Mesenchymal stem cell (in vitro differentiated cells and primary cell): ENCODE results near the gene HOXC5.

Experiments
- DNase-seq: peaks from one replicate; pipeline ENCODE4 v3.0.0-alpha.2; 2013
- H2AFZ ChIP-seq: one replicate; pipeline ENCODE4 v1.6.1; 2013; ENCODE audit warnings: low read depth, mild to moderate bottlenecking, control low read depth, inconsistent platforms, low read length, moderate library complexity
- H2AK5ac ChIP-seq: 2 replicates; pipeline ENCODE4 v1.6.1; 2013; ENCODE audit warnings: low read length, moderate library complexity, mild to moderate bottlenecking, inconsistent platforms; ENCODE audit not compliant: severe bottlenecking
- H2BK120ac ChIP-seq: one replicate; pipeline ENCODE4 v1.6.1; 2013; ENCODE audit warnings: low read depth, mild to moderate bottlenecking, inconsistent platforms, low read length, moderate library complexity
- H2BK12ac ChIP-seq, 2 experiments: one replicate each; pipeline ENCODE4 v1.6.1; 2013; ENCODE audit warnings: inconsistent platforms in 2 of 2, low read length in 2 of 2, mild to moderate bottlenecking in 2 of 2, moderate library complexity in 2 of 2, control low read depth in 1 of 2
- H2BK15ac ChIP-seq: one replicate; pipeline ENCODE4 v1.6.1; 2013; ENCODE audit warnings: mild to moderate bottlenecking, low read depth, inconsistent platforms; ENCODE audit not compliant: poor library complexity, severe bottlenecking
- H2BK5ac ChIP-seq: 2 replicates; pipeline ENCODE4 v1.6.1; 2013; ENCODE audit warnings: low read depth, mild to moderate bottlenecking, low read length, control low read depth, inconsistent platforms; ENCODE audit not compliant: poor library complexity, severe bottlenecking
- H3K14ac ChIP-seq, 2 experiments: one replicate each; pipeline ENCODE4 v1.6.1; 2013; ENCODE audit warnings: inconsistent platforms in 2 of 2, low read length in 2 of 2, control low read depth in 1 of 2, mild to moderate bottlenecking in 1 of 2, moderate library complexity in 1 of 2
- H3K18ac ChIP-seq, 2 experiments: one replicate each; pipeline ENCODE4 v1.6.1; 2013; ENCODE audit warnings: inconsistent platforms in 2 of 2, low read length in 2 of 2, control low read depth in 1 of 2, low read depth in 1 of 2, mild to moderate bottlenecking in 1 of 2
- H3K23ac ChIP-seq, 2 experiments: one replicate each; pipeline ENCODE4 v1.6.1; 2013; ENCODE audit warnings: inconsistent platforms in 2 of 2, low read length in 2 of 2, mild to moderate bottlenecking in 2 of 2, moderate library complexity in 2 of 2, control low read depth in 1 of 2
- H3K27ac ChIP-seq: 2 replicates; pipeline ENCODE4 v1.5.1; 2013; ENCODE audit warnings: mild to moderate bottlenecking, moderate library complexity, low read length, control low read depth, inconsistent platforms; ENCODE audit not compliant: poor library complexity, severe bottlenecking
- H3K27me3 ChIP-seq, 2 experiments: 2 replicates each; pipeline versions ENCODE4 v1.6.1 to v1.7.0; 2013; ENCODE audit warnings: low read length in 2 of 2, mild to moderate bottlenecking in 2 of 2, moderate library complexity in 2 of 2, control low read depth in 1 of 2, inconsistent platforms in 1 of 2; ENCODE audit not compliant: control insufficient read depth in 1 of 2, insufficient read depth in 1 of 2
- H3K36me3 ChIP-seq, 2 experiments: 2 replicates each; pipeline versions ENCODE4 v1.6.1 to v1.7.0; 2013; ENCODE audit warnings: low read length in 2 of 2, control low read depth in 1 of 2, inconsistent platforms in 1 of 2, low read depth in 1 of 2, mild to moderate bottlenecking in 1 of 2; ENCODE audit not compliant: insufficient read depth in 2 of 2, control insufficient read depth in 1 of 2
- H3K4ac ChIP-seq, 2 experiments: one replicate each; pipeline ENCODE4 v1.6.1; 2013; ENCODE audit warnings: inconsistent platforms in 2 of 2, low read length in 2 of 2, mild to moderate bottlenecking in 2 of 2, moderate library complexity in 2 of 2, control low read depth in 1 of 2, low read depth in 1 of 2
- H3K4me1 ChIP-seq: 2 replicates; pipeline ENCODE4 v1.6.1; 2013; ENCODE audit warnings: low read depth, low read length, control low read depth; ENCODE audit not compliant: control insufficient read depth, insufficient read depth
- H3K4me2 ChIP-seq: 2 replicates; pipeline ENCODE4 v1.6.1; 2013; ENCODE audit warnings: low read length, mild to moderate bottlenecking, inconsistent platforms; ENCODE audit not compliant: poor library complexity, severe bottlenecking
- H3K4me3 ChIP-seq, 2 experiments: 2 replicates each; pipeline versions ENCODE4 v1.5.1 to v1.7.0; 2013; ENCODE audit warnings: low read length in 2 of 2, mild to moderate bottlenecking in 2 of 2, control low read depth in 1 of 2, low read depth in 1 of 2; ENCODE audit not compliant: insufficient read depth in 1 of 2
- H3K79me1 ChIP-seq: replicated peaks from 2 replicates; pipeline ENCODE4 v1.6.1; 2013; ENCODE audit warnings: mild to moderate bottlenecking, control low read depth, low read length, inconsistent platforms; ENCODE audit not compliant: poor library complexity, severe bottlenecking
- H3K9ac ChIP-seq: 2 replicates; pipeline ENCODE4 v1.7.0; 2013; ENCODE audit warnings: mild to moderate bottlenecking, low read length, moderate library complexity
- H3K9me3 ChIP-seq: 2 replicates; pipeline ENCODE4 v1.7.0; 2013; ENCODE audit warnings: mild to moderate bottlenecking, low read length; ENCODE audit not compliant: control insufficient read depth
- H4K8ac ChIP-seq: one replicate; pipeline ENCODE4 v1.6.1; 2013; ENCODE audit warnings: inconsistent platforms, mild to moderate bottlenecking, low read length, moderate library complexity
- H4K91ac ChIP-seq: one replicate; pipeline ENCODE4 v1.6.1; 2013; ENCODE audit warnings: mild to moderate bottlenecking, low read length, inconsistent platforms
- WGBS: methylation state at CpG from one replicate; pipeline ENCODE4 v1.1.7; 2013; ENCODE audit warnings: mixed read lengths; 5-methylcytosine and 5-hydroxymethylcytosine counted together

HOXC5 gene

DNA sequence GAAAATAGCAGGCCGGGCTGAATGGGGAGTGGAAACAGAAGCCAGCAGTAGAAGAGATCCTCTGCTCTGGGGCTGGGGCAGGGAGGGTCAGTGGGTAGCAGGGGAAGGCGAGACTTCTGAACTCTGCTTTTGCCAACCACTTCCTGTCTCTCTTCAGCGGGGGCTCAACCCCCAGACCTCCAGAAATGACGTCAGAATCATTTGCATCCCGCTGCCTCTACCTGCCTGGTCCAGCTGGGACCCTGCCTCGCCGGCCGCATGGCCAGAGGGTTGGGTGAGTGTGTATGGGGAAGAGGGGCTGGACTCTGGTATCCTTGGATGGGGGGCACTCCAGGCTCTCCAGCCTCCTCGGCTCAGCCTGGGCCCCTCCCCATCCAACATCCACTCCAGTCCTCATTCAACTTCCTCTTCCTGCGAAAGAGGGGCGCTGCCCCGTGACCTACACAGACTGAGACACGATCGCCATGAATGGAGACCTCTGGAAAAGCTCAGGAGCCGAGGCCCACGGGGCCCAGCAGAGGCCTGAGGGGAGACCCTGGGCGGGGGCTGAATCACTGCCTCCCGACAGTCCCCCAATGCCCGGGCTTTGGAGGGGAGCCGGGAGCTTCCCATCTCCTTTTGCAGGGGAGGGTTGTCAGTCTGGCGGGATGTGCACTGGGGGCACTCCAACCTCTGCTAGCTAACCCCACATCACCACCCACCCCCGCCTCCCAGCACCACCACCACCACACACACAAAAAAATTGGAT is 20.3 kb downstream of the HOXC5 start:
- 22% methylated on average over 10 of the region's 22 CpGs for WGBS
- H3K9ac ChIP-seq: peak overlapping the region; percentile 89
- H3K4ac ChIP-seq: no peak overlapping the region
- no peak overlapping the region for H4K91ac ChIP-seq
- H2BK15ac ChIP-seq: no peak overlapping the region
- H2AFZ ChIP-seq: no peak overlapping the region
- no peak overlapping the region for H4K8ac ChIP-seq
- H3K4me3 ChIP-seq: peak overlapping the region in 1 of 2 experiments; percentile 66
- H3K9me3 ChIP-seq: no peaks in the 10 kb centered on the region
- H3K18ac ChIP-seq: no peak overlapping the region
- H2BK12ac ChIP-seq: no peak overlapping the region
- H3K14ac ChIP-seq: no peak overlapping the region
- no peak overlapping the region for H2BK120ac ChIP-seq
- H2AK5ac ChIP-seq: no peak overlapping the region
- H3K4me1 ChIP-seq: peaks cover 5% of the 10 kb centered on the region
- peaks cover 0 to 21% of the 10 kb centered on the region in 2 experiments for H3K27me3 ChIP-seq
- H3K27ac ChIP-seq: no peak overlapping the region
- no peak overlapping the region for H3K4me2 ChIP-seq
- H3K23ac ChIP-seq: no peak overlapping the region
- H3K36me3 ChIP-seq: peaks cover 21 to 34% of the 10 kb centered on the region in 2 experiments
- DNase-seq: no peak
- H2BK5ac ChIP-seq: no peak overlapping the region
- H3K79me1 ChIP-seq: peaks cover 38% of the 10 kb centered on the region

GRCh38 chr12:54053751-54054741 is 21.2 kb downstream of the HOXC5 start, which contains the start of gene HOXC4:
Gene HOXC4, plus strand, starts transcription at chr12:54053835. Its CDS starts 88 bp downstream, at chr12:54053923.
- H3K4ac ChIP-seq: no peak within 1 kb of the TSS
- no peak for DNase-seq
- H3K36me3 ChIP-seq: peaks cover 21 to 34% of the 10 kb centered on the region in 2 experiments
- no peak within 1 kb of the TSS for H3K27ac ChIP-seq
- H2AK5ac ChIP-seq: no peak within 1 kb of the TSS
- H4K91ac ChIP-seq: no peak within 1 kb of the TSS
- H3K9me3 ChIP-seq: no peaks in the 10 kb centered on the region
- peak within 1 kb of the TSS; percentile 89 for H3K9ac ChIP-seq
- H3K14ac ChIP-seq: no peak within 1 kb of the TSS
- peaks cover 36% of the 10 kb centered on the region for H3K79me1 ChIP-seq
- no peak within 1 kb of the TSS for H4K8ac ChIP-seq
- H3K18ac ChIP-seq: no peak within 1 kb of the TSS
- H3K4me3 ChIP-seq: peak within 1 kb of the TSS in 1 of 2 experiments; percentile 66
- no peak within 1 kb of the TSS for H2BK12ac ChIP-seq
- peaks cover 0 to 18% of the 10 kb centered on the region in 2 experiments for H3K27me3 ChIP-seq
- H2BK120ac ChIP-seq: no peak within 1 kb of the TSS
- H3K4me1 ChIP-seq: peaks cover 5% of the 10 kb centered on the region
- WGBS: 16% methylated on average over 46 of the region's 52 CpGs
- no peak within 1 kb of the TSS for H3K4me2 ChIP-seq
- no peak within 1 kb of the TSS for H2BK15ac ChIP-seq
- no peak within 1 kb of the TSS for H2AFZ ChIP-seq
- no peak within 1 kb of the TSS for H3K23ac ChIP-seq
- no peak within 1 kb of the TSS for H2BK5ac ChIP-seq

DNA sequence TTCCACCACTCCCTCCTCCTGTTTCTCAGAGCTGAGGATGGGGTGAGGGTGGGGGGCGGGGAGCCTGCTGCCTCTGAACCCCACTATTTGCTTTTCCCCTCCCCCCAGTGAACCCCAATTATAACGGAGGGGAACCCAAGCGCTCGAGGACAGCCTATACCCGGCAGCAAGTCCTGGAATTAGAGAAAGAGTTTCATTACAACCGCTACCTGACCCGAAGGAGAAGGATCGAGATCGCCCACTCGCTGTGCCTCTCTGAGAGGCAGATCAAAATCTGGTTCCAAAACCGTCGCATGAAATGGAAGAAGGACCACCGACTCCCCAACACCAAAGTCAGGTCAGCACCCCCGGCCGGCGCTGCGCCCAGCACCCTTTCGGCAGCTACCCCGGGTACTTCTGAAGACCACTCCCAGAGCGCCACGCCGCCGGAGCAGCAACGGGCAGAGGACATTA is 21.9 kb downstream of the HOXC5 start:
- Histone ChIP-seq H3K79me1 (peaks cover 37% of the 10 kb centered on the region), H2BK12ac (no peak overlapping the region), H4K91ac (no peak overlapping the region), H3K14ac (no peak overlapping the region), H2AFZ (no peak overlapping the region), H3K4me3 (no peak overlapping the region), H2BK15ac (no peak overlapping the region), H3K36me3 (peaks cover 24 to 34% of the 10 kb centered on the region in 2 experiments), H2BK120ac (no peak overlapping the region), H3K27me3 (peaks cover 0 to 20% of the 10 kb centered on the region in 2 experiments), H3K23ac (no peak overlapping the region), H2BK5ac (no peak overlapping the region), H4K8ac (no peak overlapping the region), H3K4ac (no peak overlapping the region), H3K27ac (no peak overlapping the region), H3K4me1 (peaks cover 5% of the 10 kb centered on the region), H3K4me2 (no peak overlapping the region), H3K9ac (no peak overlapping the region), H3K9me3 (no peaks in the 10 kb centered on the region), H2AK5ac (no peak overlapping the region), H3K18ac (no peak overlapping the region)
- DNase-seq: no peak
- 42% methylated on average over 24 of the region's 24 CpGs for WGBS

GRCh38 chr12:54055552-54055951 is 22.7 kb downstream of the HOXC5 start:
- H4K91ac ChIP-seq: no peak overlapping the region
- H2BK12ac ChIP-seq: no peak overlapping the region
- no peak overlapping the region for H3K4me2 ChIP-seq
- no peak overlapping the region for H4K8ac ChIP-seq
- H3K9me3 ChIP-seq: no peaks in the 10 kb centered on the region
- H3K4ac ChIP-seq: no peak overlapping the region
- WGBS: 63% methylated on average over 1 of the region's 2 CpGs
- H3K23ac ChIP-seq: no peak overlapping the region
- H3K9ac ChIP-seq: no peak overlapping the region
- no peak overlapping the region for H2AFZ ChIP-seq
- H3K4me1 ChIP-seq: peaks cover 7% of the 10 kb centered on the region
- no peak for DNase-seq
- no peak overlapping the region for H3K18ac ChIP-seq
- H2AK5ac ChIP-seq: no peak overlapping the region
- no peak overlapping the region for H2BK15ac ChIP-seq
- peaks cover 0 to 13% of the 10 kb centered on the region in 2 experiments for H3K27me3 ChIP-seq
- H3K4me3 ChIP-seq: no peak overlapping the region
- no peak overlapping the region for H2BK120ac ChIP-seq
- H3K79me1 ChIP-seq: peaks cover 32% of the 10 kb centered on the region
- peaks cover 28 to 34% of the 10 kb centered on the region in 2 experiments for H3K36me3 ChIP-seq
- no peak overlapping the region for H3K27ac ChIP-seq
- no peak overlapping the region for H2BK5ac ChIP-seq
- H3K14ac ChIP-seq: no peak overlapping the region
